Activated T-helper 1 cell treated with anti-CD3 and anti-CD28 coated beads, Interleukin-2, amount 50 U/mL, for 16 hours (primary cell): ENCODE data around the gene FAM222A.
"Not testable (repeated sequence)": the region's sequence is repeated elsewhere in the genome, so short reads cannot be mapped to it uniquely, and the experiment has no call there.

Source experiments
- DNase-seq, 2 donors: peaks; one replicate each; pipeline ENCODE4 v3.0.0-alpha.2; 2020; ENCODE audit warnings: low read depth in 1 of 2, low spot score in 1 of 2

FAM222A gene

DNA sequence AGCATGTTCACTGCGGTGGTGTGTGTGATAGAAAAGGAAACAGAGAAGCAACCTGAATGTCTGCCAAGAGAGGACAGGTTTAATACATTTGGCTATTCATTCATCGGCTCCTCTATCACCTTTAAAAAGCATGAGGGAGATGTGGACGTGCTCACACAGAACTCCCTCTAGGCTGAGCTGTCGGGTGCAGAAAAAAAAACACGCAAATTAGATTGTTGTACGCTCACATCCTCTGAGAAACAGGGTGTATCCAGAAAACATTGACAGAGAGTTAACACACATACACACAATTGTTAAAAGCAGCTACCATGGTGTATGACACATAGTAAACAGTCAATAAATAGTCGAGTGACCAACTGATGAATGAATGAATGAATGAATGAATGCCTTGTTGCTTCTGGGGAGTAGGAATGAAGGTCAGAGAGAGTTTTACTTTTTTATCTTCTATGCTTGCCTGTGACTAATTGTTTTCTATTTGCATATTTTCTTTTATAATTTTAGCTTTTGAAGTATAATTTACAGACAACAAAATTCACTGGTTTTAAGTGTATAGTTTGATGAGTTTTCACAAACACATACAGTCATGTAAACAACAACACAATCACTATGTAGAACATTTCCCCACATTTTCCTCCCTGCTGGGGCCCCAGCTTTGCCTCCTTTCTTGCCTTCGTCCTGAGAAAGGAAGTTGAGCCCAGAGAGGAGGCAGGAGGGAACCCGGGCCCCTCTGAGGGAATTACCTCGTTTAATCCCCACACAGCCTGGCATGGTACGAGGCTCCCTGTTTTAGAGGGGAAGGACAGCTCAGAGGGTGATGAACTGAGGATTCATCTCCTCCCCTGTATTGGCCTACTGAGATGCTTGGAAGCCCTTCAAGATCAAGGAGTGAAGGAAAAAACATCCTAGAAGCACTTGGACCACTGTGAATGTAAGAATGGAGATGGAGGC lies 19.7 kb upstream of the FAM222A start:
- DNase-seq = no peak

- DNase-seq = not testable (repeated sequence)
Measured at GRCh38 chr12:109694629-109695028, 19.0 kb upstream of the FAM222A start.

GRCh38 chr12:109695416-109695815 lies 18.2 kb upstream of the FAM222A start:
- no peak for DNase-seq

DNA sequence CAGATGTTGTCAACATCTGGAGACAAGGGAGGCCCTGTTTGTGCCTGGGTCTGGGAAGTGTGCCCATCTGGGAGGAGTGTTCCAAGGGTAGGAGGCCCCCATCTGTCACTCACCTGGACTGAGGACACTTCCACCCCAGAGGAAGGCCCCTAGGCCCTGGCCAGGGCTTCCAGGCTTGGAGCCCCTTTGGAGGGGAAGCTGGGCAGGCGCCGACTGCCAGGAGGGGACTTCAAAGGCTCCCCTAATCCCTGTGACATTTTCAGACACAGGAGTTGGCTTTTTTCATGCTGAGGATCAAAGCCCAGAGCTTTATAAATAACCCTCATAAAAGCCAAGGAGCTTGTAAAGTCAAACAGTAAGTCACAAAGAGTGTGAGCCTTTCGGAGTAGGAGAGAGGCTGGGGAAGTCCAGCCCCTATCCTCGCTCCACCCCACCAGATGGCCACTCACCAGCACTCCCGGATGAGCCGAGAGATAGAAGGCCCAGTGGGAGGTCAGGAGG lies 17.6 kb upstream of the FAM222A start:
- no peak for DNase-seq

DNA sequence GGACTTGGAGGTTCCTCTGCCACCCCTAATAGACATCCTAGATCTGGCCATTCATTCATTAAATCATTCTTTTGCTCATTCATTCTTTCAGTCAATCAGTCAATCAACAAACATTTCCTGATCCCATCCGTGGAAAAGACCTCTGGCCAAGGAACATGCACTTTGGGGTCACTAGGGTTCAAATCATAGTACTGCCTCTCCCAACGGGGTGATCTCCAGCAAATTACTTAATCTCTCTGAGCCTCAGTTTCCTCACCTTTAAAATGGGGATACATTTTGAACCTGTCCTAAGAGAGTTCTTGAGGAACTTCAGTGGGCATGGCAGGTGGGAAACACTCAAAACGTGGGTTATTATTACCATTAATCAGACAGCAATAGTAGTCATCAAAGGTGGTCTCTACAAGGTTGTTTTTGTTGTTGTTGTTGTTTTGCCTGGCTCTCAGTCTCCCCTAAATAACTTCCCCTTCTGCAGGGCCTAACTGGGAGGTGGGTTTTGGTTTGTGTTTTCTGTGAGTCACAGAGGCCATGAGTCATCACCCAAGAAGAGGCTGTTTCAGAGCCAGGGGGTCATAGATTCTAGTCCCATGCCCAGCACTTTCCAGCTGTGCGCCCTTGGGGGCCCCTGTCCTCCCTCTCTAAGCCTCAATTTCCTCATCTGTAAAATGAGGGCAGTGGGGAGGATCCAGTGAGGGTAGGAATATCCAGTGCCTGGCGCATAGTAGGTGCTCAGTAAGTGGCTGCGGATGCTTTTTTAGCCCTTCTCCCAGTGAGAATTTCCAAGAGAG lies 16.9 kb upstream of the FAM222A start:
- DNase-seq = no peak

DNA sequence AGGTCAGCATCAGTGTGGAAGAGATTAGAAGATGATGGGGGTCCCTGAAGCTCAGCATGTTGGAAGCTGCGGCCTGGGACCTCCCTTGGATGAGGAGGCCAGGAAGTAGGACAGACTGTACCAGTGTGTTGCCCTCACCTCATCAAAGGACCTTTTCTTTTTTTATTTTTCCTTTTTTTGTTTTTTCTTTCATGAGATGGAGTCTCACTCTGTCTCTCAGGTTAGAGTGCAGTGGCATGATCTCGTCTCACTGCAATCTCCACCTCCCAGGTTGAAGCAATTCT lies 16.4 kb upstream of the FAM222A start:
- DNase-seq = no peak

- DNase-seq = no peak
Measured at GRCh38 chr12:109697877-109698468, 15.7 kb upstream of the FAM222A start.

GRCh38 chr12:109698820-109699219 lies 14.8 kb upstream of the FAM222A start:
- DNase-seq = no peak

- no peak for DNase-seq
Measured at GRCh38 chr12:109701064-109701463, 12.6 kb upstream of the FAM222A start.

GRCh38 chr12:109702111-109702841 lies 11.3 kb upstream of the FAM222A start:
- DNase-seq = no peak

DNA sequence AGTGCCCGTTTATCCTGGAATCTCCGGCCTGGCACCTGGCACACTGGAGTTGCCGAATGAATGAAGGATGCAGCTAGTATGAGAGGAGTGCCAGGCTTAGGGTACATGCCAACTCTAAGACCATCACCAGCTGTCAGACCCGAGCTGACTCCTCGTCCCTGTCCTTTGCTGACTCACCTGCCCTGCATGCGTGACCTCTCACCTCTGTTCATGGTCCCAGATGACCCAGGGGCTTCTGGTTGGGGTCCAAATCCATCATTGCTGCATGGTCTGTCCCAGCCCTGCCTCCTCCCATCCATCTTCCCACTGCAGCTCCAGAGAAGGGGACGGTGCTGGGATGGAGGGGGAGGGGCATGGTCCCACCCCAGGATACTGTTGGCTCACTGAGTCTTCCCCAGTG lies 9.9 kb upstream of the FAM222A start:
- DNase-seq = no peak

DNA sequence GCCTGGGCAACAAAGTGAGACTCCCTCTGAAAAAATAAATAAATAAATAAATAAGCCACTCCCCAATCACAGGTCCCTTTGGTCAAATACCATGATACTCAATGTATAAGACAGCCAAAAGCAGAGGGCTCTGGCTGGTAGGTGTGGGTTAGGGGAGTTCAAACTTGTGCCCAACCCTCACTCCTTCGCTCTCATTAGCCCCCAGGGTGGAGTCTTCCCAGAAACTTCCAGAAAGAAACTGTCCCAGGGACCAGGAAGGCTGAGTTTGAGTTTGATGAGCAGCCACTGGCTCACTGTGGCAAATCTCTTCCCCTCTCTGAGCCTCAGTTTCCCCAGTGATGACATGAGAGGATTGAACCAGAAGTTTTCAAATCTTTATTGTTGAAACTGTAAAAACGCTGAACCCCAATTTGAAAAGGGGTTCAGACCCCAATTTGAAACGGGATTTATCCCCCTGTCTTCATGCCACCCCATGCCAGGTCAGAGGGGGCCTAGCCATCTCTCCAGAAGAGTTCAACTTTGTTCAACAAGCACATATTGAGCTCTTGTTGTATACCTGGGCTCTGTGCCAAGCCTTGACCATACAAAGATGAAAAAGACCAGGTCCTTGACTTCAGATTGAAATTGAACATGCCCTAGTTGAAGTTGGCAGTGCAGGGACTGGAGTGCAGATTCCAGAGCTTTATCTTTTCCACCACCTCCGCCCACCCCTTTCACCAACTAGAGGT lies 9.1 kb upstream of the FAM222A start:
- no peak for DNase-seq

DNA sequence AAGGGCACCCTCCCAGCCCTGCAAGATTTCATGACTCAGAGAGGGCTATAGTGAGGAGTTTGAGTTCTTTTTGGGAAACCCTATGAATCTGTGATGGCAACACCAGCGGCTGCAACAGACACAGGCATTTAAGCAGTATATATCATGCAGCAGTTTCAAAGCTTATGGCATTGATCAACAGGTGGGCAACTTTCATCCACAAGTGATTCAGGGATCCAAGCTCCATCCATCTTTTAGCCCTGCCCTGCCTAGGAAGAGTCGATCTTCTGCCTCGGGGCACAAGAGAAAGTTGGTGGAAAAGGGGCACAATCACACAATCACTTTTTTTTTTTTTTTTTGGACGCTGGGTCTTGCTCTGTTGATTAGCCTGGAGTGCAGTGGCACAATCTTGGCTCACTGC lies 8.3 kb upstream of the FAM222A start:
- DNase-seq = no peak

GRCh38 chr12:109706398-109706746 lies 7.3 kb upstream of the FAM222A start:
- DNase-seq = no peak

GRCh38 chr12:109706747-109707469 lies 6.7 kb upstream of the FAM222A start:
- no peak for DNase-seq

GRCh38 chr12:109707470-109707821 lies 6.2 kb upstream of the FAM222A start:
- DNase-seq = no peak

DNA sequence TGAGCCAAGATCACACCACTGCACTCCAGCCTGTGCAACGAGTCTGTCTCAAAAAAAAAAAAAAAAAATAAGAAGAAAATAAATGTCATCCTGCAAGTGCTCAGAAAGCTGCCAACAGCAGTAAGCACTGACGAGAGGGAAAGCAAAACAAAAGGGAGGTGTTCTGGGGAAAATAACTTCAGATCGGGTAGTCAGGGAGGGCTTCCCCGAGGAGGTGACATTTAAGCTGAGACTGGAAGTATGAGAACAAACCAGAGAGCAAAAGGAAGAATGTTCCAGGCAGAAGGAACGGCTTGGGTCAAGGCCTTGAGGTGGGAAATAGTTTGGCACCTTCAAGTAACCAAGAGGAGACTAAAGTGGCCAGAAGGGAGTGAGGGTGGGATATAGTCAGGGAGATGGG lies 4.7 kb upstream of the FAM222A start:
- no peak for DNase-seq

DNA sequence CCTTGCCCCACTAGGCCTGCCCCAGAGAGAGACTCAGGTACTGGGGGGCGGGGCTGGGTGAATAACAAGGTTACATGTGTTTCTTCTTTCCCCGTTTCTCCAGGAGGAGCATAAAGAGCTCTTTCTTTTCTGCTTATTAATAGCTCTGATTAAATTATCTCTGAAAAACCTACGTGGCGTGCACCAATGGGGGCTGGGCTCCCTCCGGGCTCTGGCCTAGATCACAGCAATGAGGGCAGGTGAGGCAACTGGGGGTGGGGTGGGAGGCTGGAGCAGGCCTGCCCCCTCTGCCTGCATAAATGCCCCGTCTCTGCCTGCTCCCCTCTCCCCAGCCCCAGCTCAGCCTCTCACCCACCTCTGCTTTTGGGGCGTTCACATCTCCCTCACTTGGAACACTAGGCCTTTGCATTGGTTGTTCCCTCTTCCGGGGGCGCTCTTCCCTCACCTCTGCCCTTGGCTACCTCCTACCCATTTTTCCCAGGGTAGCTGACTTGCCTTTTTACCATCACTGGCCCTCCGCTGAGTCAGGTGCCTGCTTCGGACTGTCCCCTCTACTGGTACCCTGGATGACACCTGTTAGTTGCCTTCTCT lies 4.1 kb upstream of the FAM222A start:
- DNase-seq = no peak

DNA sequence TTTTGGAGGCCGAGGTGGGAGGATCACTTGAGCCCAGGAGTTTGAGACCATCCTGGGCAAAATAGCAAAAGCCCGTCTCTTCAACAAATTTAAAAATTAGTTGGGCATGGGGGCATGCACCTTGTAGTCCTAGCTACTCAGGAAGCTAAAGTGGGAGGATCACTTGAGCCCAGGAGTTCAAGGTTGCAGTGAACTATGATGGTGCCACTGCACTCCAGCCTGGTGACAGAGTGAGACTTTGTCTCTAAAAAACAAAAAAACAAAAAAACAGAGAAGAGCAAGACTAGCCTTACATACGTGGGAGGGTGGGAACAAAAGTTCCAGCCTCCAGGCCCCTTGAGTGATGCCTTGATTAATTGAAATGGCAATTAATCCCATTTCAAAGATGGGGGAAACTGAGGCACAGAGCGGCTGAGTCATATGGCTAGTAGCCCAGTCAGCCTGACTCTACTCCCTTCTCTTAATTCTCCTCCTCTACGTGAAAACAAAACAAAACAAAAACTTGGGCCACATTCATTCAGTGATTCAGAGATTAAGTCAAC lies 3.3 kb upstream of the FAM222A start:
- no peak for DNase-seq
